OCI-LY1 (cell line): Measurements from ENCODE around the gene STEAP1B.

Experiments used
- EZH2 ChIP-seq: fragments of 200-600 bp; sonication (generic), shearing (Covaris generic); IDR thresholded peaks from 2 replicates; pipeline ENCODE4 v1.8.0; 2017; ENCODE audit warnings: borderline replicate concordance, mixed run types, mild to moderate bottlenecking, antibody characterized with exemption, low read length, moderate library complexity, mixed read lengths
- TF ChIP-seq, protein P1 (sequence below): fragments of 200-600 bp; sonication (generic), shearing (Covaris generic); IDR thresholded peaks from 2 replicates; pipeline ENCODE4 v1.5.1; 2017; ENCODE audit warnings: mild to moderate bottlenecking, antibody characterized with exemption, low read length, moderate library complexity, mixed read lengths

DNA sequence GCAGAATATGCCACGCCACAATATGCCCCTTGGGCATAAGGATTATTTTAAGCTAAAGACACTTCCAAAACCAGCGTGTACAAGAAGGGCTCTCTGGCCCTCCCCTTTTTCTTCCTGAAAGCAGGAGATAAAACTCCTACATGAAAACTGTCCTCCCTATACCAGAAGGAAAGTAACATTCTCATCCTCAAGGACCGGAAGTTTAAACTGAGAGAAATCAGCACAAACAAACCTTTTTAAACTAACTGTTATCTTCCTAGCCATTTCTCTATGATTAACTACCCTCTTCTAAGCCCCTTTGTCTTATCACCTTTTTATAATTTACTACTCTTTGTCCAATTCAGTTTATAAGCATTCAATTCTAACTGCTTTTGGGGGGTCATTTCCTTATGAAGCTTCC is 126.6 kb downstream of the STEAP1B start:
- TF ChIP-seq, protein P1, sequence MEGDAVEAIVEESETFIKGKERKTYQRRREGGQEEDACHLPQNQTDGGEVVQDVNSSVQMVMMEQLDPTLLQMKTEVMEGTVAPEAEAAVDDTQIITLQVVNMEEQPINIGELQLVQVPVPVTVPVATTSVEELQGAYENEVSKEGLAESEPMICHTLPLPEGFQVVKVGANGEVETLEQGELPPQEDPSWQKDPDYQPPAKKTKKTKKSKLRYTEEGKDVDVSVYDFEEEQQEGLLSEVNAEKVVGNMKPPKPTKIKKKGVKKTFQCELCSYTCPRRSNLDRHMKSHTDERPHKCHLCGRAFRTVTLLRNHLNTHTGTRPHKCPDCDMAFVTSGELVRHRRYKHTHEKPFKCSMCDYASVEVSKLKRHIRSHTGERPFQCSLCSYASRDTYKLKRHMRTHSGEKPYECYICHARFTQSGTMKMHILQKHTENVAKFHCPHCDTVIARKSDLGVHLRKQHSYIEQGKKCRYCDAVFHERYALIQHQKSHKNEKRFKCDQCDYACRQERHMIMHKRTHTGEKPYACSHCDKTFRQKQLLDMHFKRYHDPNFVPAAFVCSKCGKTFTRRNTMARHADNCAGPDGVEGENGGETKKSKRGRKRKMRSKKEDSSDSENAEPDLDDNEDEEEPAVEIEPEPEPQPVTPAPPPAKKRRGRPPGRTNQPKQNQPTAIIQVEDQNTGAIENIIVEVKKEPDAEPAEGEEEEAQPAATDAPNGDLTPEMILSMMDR = no peak
- no peak for TF ChIP-seq EZH2
